ENCODE data around the gene QRSL1.

DNA sequence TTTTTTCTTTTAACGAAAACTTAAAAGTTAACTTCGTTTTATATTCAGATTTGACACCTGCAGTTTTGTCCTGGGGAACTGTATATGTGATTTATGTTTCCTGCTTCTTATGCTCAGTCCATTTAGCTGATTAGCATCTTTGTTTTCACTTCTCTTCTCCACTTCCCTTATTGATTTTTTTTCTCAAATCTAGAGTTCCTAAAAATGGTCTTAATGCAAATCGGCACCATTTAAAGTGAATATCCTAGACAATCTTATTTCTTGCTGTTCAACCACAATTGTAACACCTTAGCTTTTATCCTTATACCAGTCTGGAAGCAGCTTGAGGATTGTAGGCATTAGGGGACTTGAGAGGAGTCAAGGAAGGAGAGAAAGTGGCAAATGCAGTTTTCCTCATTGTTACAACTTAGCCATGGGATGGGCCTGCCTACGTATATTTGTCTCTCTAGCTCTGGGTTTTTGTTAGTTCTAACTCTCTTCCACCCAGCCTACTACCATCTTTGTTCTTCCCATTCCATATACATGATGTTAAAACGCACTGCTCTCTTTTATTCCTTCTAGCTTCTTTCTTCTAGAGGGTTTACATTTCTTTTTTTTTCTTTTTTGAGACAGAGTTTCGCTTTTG, 8.5 kb downstream of the QRSL1 start:
- TF ChIP-seq, protein P1, sequence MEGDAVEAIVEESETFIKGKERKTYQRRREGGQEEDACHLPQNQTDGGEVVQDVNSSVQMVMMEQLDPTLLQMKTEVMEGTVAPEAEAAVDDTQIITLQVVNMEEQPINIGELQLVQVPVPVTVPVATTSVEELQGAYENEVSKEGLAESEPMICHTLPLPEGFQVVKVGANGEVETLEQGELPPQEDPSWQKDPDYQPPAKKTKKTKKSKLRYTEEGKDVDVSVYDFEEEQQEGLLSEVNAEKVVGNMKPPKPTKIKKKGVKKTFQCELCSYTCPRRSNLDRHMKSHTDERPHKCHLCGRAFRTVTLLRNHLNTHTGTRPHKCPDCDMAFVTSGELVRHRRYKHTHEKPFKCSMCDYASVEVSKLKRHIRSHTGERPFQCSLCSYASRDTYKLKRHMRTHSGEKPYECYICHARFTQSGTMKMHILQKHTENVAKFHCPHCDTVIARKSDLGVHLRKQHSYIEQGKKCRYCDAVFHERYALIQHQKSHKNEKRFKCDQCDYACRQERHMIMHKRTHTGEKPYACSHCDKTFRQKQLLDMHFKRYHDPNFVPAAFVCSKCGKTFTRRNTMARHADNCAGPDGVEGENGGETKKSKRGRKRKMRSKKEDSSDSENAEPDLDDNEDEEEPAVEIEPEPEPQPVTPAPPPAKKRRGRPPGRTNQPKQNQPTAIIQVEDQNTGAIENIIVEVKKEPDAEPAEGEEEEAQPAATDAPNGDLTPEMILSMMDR (IDR thresholded peaks at IDR 0.05): no peak
- TF ChIP-seq EP300 (IDR thresholded peaks at IDR 0.05): no peak
- TF ChIP-seq POLR2A (IDR thresholded peaks at IDR 0.05): no peak

Data from suprapubic skin (tissue), 3 donors.